ENCODE results near the gene KDELR3. TPM values are rescaled to one million over a fixed set of nuclear protein-coding genes. Genes with fewer than 3 reads are reported as not detected.
A peak's percentile ranks its signal among the peaks of the same experiment; 100 is the strongest.

The KDELR3 gene
- total and polyA plus RNA-seq, 2 donors (not counting 3 experiments of a cell fraction or from before 2014, with no cell fraction given): 28.6 to 61.3 TPM

GRCh38 chr22:38494498-38494897 lies 26.6 kb downstream of the KDELR3 start:
- peaks cover 11% of the 10 kb centered on the region for H3K4me1 ChIP-seq (ENCODE audit: control insufficient read depth, extremely low read depth, insufficient read depth, low read length)
- ChIA-PET POLR2A (interaction anchor here (1.0 kb wide), 1 partner anchor 8 kb away, joined by 3 read pairs; no protein-coding TSS in a partner anchor), CTCF (interaction anchor here (0.7 to 1.7 kb wide), 2 partner anchors 78 to 443 kb away, joined by 3 to 6 read pairs; no protein-coding TSS in a partner anchor)
- peaks cover 56 to 81% of the 10 kb centered on the region in 2 experiments for H3K36me3 ChIP-seq (ENCODE audit: control insufficient read depth in 2 of 2, extremely low read depth in 1 of 2, insufficient read depth in 2 of 2, low read length in 2 of 2)
- no peaks in the 10 kb centered on the region for H3K9me1 ChIP-seq (replicated peaks; ENCODE audit: control insufficient read depth, extremely low read depth, insufficient read depth, low read length)
- peaks cover 18% of the 10 kb centered on the region for H4K20me1 ChIP-seq (replicated peaks; ENCODE audit: control insufficient read depth, extremely low read depth, insufficient read depth, low read length)
- H3K9ac ChIP-seq (replicated peaks; ENCODE audit: extremely low read depth, insufficient read depth, low read length): no peak overlapping the region
- intact Hi-C loops (cut with micrococcal nuclease): no loop called here
- no peak overlapping the region for H3K4me3 ChIP-seq (replicated peaks in 1 of 3; ENCODE audit: insufficient read depth in 1 of 3, low read depth in 1 of 3, low read length in 3 of 3)
- H3K27me3 ChIP-seq (ENCODE audit: control insufficient read depth in 2 of 2, insufficient read depth in 2 of 2, low read length in 2 of 2): no peaks in the 10 kb centered on the region
- H3K27ac ChIP-seq (ENCODE audit: insufficient read depth, low read depth, low read length): no peak overlapping the region
- no peak for FAIRE-seq
- TSS peak; percentile 4 for BruUV-seq (replicated peaks)
- dilution Hi-C loops (cut with MboI; ENCODE audit: extremely low pct_ligation_motif_present, low sequenced_read_pairs): no loop called here
- DNase-seq (ENCODE audit: low read depth, low spot score): no peak
- H3K9me3 ChIP-seq (replicated peaks; ENCODE audit: control insufficient read depth, insufficient read depth, low read length): no peaks in the 10 kb centered on the region
- peaks cover 72% of the 10 kb centered on the region for H3K79me2 ChIP-seq (ENCODE audit: control insufficient read depth, insufficient read depth, low read length)
- no peak overlapping the region for H3K4me2 ChIP-seq (ENCODE audit: insufficient read depth, low read length)
- no peak overlapping the region for H2AFZ ChIP-seq (ENCODE audit: low read depth, low read length)
- TF ChIP-seq JUN (IDR thresholded peaks at IDR 0.05; ENCODE audit: borderline replicate concordance, insufficient read depth, insufficient read length, low read depth) (no peak), GATA2 (IDR thresholded peaks at IDR 0.05; ENCODE audit: insufficient read depth, insufficient read length, low read depth, low read length) (peak; percentile 75), POLR2A (IDR thresholded peaks at IDR 0.05; ENCODE audit: low read depth, low read length) (peak; percentile 27), MAX (IDR thresholded peaks at IDR 0.05; ENCODE audit: insufficient read depth, insufficient read length) (no peak), POLR2AphosphoS5 (IDR thresholded peaks at IDR 0.05; ENCODE audit: insufficient read depth, low read depth, low read length) (no peak)

DNA sequence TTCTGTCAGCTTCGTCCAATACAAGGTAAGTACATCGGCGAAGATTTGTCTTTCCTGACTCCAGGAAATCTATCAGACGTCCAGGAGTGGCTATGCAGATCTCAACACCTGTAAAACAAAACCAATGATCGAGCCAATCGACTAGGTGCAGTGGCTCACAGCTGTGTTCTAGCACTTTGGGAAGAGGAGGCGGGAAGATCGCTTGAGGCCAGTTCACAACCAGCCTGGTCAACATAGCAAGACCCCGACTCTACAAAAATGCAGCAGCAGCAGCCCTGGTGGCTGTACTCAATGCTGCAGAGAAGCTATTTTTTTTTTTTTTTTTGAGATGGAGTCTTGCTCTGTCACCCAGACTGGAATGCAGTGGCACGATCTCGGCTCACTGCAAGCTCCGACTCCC lies 27.0 kb downstream of the KDELR3 start:
- Histone ChIP-seq H3K9me3 (replicated peaks; ENCODE audit: control insufficient read depth, insufficient read depth, low read length) (no peaks in the 10 kb centered on the region), H4K20me1 (replicated peaks; ENCODE audit: control insufficient read depth, extremely low read depth, insufficient read depth, low read length) (peaks cover 18% of the 10 kb centered on the region), H3K4me1 (ENCODE audit: control insufficient read depth, extremely low read depth, insufficient read depth, low read length) (peaks cover 11% of the 10 kb centered on the region), H3K9ac (replicated peaks; ENCODE audit: extremely low read depth, insufficient read depth, low read length) (no peak overlapping the region), H3K4me3 (replicated peaks in 1 of 3; ENCODE audit: insufficient read depth in 1 of 3, low read depth in 1 of 3, low read length in 3 of 3) (no peak overlapping the region), H3K4me2 (ENCODE audit: insufficient read depth, low read length) (no peak overlapping the region), H3K36me3 (ENCODE audit: control insufficient read depth in 2 of 2, extremely low read depth in 1 of 2, insufficient read depth in 2 of 2, low read length in 2 of 2) (peaks cover 53 to 81% of the 10 kb centered on the region in 2 experiments), H3K79me2 (ENCODE audit: control insufficient read depth, insufficient read depth, low read length) (peaks cover 75% of the 10 kb centered on the region), H2AFZ (ENCODE audit: low read depth, low read length) (no peak overlapping the region), H3K27ac (ENCODE audit: insufficient read depth, low read depth, low read length) (no peak overlapping the region), H3K9me1 (replicated peaks; ENCODE audit: control insufficient read depth, extremely low read depth, insufficient read depth, low read length) (no peaks in the 10 kb centered on the region), H3K27me3 (ENCODE audit: control insufficient read depth in 2 of 2, insufficient read depth in 2 of 2, low read length in 2 of 2) (no peaks in the 10 kb centered on the region)
- ChIA-PET CTCF (interaction anchor here (0.7 to 2.0 kb wide), 4 partner anchors 10 to 443 kb away, joined by 3 to 9 read pairs (median 4); no protein-coding TSS in a partner anchor), POLR2A (interaction anchor here (1.0 kb wide), 1 partner anchor 9 kb away, joined by 3 read pairs; no protein-coding TSS in a partner anchor)
- dilution Hi-C loops (cut with MboI; ENCODE audit: extremely low pct_ligation_motif_present, low sequenced_read_pairs) (no loop called here), intact Hi-C loops (cut with micrococcal nuclease) (no loop called here)
- no peak for TF ChIP-seq EZH2 (IDR thresholded peaks at IDR 0.05; ENCODE audit: borderline replicate concordance, low read depth, low read length, severe bottlenecking)
- no peak for TF ChIP-seq CTCF (IDR thresholded peaks at IDR 0.05; ENCODE audit: extremely low read depth in 1 of 2, insufficient read depth in 1 of 2, low read depth in 1 of 2, low read length in 2 of 2)
- TF ChIP-seq MAX (IDR thresholded peaks at IDR 0.05; ENCODE audit: insufficient read depth, insufficient read length): no peak
- no peak for TF ChIP-seq FOS (IDR thresholded peaks at IDR 0.05; ENCODE audit: borderline replicate concordance, insufficient read depth, low read length)
- no peak for TF ChIP-seq JUN (IDR thresholded peaks at IDR 0.05; ENCODE audit: borderline replicate concordance, insufficient read depth, insufficient read length, low read depth)
- TF ChIP-seq POLR2AphosphoS5 (IDR thresholded peaks at IDR 0.05; ENCODE audit: insufficient read depth, low read depth, low read length): no peak
- no peak for TF ChIP-seq POLR2A (IDR thresholded peaks at IDR 0.05; ENCODE audit: low read depth, low read length)
- TF ChIP-seq GATA2 (IDR thresholded peaks at IDR 0.05; ENCODE audit: insufficient read depth, insufficient read length, low read depth, low read length): no peak
- no peak for TF ChIP-seq MYC (IDR thresholded peaks at IDR 0.05; ENCODE audit: low read depth, low read length)
- no peak for FAIRE-seq
- no peak for DNase-seq (ENCODE audit: low read depth, low spot score)
- BruUV-seq (replicated peaks): no TSS peak

All from endothelial cell of umbilical vein (primary cell).